Activated naive CD4-positive, alpha-beta T cell (primary cell): ENCODE measurements around the gene PLEKHA4.
"Not testable (repeated sequence)": the region's sequence is repeated elsewhere in the genome, so short reads cannot be mapped to it uniquely, and the experiment has no call there.

Experiments
- DNase-seq, 4 experiments: peaks; one replicate each; lab custom pipeline; 2025; lab: John Stamatoyannopoulos, UW

The PLEKHA4 gene

DNA sequence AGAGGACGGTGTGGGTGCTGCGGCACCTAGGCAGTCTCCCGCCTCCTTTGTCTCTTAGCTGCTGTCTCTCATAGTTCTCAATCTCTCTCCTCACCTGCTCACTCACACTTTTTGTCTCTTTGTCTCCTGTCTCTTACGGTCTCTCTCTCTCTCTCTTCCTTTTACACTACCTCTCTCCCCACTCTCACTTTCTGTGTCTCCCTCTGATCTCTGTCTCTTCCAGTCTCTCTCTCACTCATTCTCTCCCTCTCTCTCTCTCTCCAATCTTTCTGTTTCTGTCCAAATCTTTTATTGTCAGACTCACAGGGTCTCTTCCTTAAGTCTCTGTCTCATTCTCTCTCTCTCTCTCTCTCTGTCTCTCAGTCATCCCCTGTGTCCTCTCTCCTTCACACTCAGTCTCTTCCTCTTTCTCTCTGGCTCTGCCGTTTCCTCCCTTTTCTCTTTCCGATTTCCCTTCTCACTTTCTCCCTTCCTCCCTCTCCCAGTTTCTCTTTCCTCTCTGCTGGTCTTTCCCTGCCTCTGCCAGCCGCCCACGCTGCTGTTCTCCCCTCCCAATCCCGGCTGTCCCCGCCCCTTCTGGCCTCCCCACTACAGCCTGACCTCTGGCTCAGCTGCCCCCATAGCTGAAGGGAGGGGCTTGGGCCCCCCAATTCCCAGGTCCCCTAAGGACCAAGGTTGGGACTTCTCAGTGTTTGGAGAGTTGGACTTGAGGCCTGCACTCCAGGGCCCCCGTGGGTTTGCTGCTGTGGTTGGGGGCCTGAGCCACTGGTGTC lies at the start of gene PLEKHA4:
TSS of gene PLEKHA4 (minus strand) at position 504 of the 773 bp plus-strand sequence. CDS start 997 bp downstream, outside the sequence.
- DNase-seq: no peak

DNA sequence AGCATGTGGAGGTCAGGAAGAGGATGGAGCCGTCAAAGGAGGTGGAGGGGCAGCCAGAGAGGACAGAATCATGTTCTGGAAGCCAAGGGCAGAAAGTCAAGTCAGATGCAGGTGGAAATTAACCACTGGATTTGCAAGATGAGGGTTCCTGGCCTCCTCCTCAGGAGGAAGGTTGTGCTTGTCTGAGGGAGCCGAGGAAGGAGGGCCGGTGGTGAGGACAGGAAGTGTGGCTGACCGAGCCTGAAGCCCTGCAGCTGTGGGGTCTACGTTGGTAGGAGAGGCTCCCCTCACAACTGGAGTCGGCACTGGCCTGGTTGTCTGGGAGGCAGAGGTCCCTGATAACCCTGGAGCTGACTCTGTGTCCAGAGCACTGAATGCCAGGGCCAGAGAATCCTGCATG lies 49.7 kb upstream of the PLEKHA4 start:
- no peak for DNase-seq

GRCh38 chr19:48915757-48916156 lies 47.3 kb upstream of the PLEKHA4 start:
- no peak for DNase-seq

DNA sequence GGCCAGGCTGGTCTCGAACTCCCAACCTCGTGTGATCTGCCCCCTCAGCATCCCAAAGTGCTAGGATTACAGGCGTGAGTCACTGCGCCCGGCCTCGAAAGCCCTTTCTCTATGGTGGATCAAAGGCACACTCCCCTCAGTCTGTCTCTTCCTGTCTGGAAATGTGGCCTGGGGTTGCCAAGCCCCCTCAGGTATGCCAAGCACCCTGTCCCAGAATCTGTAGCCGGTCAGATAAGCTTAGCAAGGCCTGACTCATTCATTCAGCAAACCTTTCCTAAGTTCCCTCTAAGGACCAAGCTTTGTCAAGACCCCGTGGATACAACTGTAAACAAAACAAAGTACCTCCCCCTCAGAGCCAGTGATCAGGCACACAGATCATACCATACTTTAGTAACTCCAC lies 45.8 kb upstream of the PLEKHA4 start:
- DNase-seq: no peak

DNA sequence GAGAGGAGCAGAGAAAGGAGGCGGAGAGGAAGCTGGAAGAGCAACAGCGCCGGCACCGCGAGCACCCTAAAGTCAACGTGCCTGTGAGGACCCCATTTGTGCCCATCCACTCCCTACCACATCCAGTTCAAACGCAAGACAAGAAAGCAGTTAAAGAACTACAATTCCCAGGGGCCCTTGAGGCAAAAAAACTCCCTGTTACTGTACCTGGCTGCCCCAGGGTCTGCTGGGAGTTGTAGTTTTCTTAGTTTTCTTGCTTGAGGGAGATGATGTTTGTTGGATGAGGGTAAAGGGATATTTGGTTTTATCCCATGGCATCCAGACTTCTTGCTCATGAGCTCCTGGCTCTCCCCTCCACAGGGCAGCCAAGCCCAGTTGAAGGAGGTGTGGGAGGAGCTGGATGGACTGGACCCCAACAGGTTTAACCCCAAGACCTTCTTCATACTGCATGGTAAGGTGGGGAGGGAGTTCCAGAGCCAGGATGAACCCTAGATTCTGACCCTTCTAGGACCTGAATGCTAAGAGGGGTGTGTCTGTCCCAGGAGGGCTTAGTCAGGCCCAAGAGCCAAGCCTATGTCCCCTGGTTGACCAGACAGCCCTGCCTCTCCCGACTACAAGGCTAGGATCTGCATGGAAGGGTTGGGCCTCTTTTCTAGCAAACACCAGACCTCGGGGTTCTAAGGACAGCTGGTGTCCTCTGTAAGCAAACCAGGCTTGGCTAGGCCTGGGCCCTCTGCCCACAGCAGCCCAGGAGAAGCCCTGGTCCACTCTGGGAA lies 44.9 kb upstream of the PLEKHA4 start:
- DNase-seq: no peak

DNA sequence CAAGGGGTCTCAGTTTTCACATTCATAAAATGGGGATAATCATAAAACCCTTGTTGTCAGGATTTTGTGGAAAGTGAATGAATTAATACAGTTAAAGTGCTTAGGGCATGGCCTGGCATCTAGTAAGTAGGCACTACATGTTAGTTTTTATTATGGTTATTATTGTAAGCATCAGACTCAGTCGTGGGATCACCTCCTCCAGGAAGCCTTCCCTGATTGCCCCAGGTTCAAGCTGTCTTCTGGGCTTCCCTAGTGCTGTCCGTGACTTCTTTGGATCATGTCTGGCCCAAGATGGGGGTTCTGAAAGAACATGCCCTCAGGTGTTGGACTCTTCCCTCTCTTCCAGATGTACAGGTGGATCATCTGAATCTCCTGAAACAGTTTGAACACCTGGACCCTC lies 42.4 kb upstream of the PLEKHA4 start:
- no peak for DNase-seq

DNA sequence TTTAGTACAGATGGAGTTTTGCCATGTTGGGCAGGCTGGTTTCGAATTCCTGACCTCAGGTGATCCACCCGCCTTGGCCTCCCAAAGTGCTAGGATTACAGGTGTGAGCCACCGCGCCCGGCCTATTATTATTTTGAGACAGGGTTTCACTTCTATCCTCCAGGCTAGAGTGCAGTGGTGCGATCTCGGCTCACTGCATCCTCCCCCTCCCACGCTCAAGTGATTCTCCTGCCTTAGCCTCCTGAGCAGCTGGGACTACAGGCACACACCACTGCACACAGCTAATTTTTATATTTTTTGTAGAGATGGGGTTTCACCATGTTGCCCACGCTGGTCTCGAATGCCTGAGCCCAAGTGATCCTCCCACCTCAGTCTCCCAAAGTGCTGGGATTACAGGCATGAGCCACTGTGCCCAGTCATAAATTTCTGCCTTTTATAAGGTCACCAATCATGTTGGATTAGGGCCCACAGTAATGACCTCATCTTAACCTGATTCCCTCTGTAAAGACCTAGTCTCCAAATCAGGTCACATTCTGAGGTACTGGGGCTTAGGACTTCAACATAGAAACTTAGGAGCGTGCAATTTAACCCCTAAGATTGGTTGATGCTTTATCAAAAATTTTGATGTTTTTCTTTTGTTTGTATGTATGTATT lies 41.1 kb upstream of the PLEKHA4 start:
- not testable (repeated sequence) for DNase-seq

DNA sequence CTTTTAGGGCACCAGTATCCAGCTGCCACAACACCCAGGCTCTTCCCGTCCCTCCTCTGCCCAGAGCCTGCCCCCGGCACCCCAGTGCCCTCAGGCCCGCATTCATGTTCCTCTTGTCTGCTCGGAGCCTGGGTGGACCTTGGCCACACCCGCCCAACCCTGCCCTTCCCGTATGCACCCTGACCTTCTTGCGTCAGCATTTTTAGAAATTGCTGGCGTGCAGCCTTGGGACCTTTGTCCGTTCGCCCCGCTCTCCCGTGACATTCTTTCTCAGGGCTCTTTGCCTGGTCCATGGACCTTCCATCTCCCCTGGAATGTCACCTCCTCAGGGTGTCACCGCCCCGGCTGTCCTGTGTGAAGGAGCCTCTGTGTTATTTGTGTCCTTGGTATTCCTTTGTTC lies 39.3 kb upstream of the PLEKHA4 start:
- DNase-seq: no peak

DNA sequence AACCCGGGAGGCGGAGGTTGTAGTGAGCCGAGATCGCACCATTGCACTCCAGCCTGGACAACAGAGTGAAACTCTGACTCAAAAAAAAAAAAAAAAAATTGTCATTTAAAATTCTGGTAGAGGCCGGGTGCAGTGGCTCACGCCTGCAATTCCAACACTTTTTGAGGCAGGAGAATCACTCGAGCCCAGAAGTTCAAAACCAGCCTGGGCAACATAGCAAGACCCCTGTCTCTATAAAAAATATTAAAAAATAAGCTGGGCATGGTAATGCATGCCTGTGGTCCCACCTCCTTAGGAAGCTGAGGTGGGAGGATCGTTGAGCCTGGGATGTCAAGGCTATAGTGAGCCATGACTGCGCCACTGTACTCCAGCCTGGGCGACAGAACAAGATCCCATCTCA lies 37.9 kb upstream of the PLEKHA4 start:
- no peak for DNase-seq

GRCh38 chr19:48905664-48906063 lies 37.2 kb upstream of the PLEKHA4 start:
- no peak for DNase-seq

GRCh38 chr19:48903788-48904187 lies 35.4 kb upstream of the PLEKHA4 start:
- not testable (repeated sequence) for DNase-seq

DNA sequence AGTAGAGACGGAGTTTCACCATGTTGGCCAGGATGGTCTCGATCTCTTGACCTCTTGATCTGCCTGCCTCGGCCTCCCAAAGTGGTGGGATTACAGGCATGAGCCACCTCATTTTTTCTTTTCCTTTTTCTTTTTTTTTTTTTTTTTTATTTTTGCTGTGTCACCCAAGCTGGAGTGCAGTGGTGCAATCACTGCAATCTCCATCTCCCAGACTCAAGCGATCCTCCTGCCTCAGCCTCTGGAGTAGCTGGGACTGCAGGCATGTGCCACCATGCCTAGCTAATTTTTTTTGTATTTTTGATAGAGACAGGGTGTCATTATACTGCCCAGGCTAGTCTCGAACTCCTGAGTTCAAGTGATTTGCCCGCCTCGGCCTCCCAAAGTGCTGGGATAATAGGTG lies 33.9 kb upstream of the PLEKHA4 start:
- DNase-seq: not testable (repeated sequence)

DNA sequence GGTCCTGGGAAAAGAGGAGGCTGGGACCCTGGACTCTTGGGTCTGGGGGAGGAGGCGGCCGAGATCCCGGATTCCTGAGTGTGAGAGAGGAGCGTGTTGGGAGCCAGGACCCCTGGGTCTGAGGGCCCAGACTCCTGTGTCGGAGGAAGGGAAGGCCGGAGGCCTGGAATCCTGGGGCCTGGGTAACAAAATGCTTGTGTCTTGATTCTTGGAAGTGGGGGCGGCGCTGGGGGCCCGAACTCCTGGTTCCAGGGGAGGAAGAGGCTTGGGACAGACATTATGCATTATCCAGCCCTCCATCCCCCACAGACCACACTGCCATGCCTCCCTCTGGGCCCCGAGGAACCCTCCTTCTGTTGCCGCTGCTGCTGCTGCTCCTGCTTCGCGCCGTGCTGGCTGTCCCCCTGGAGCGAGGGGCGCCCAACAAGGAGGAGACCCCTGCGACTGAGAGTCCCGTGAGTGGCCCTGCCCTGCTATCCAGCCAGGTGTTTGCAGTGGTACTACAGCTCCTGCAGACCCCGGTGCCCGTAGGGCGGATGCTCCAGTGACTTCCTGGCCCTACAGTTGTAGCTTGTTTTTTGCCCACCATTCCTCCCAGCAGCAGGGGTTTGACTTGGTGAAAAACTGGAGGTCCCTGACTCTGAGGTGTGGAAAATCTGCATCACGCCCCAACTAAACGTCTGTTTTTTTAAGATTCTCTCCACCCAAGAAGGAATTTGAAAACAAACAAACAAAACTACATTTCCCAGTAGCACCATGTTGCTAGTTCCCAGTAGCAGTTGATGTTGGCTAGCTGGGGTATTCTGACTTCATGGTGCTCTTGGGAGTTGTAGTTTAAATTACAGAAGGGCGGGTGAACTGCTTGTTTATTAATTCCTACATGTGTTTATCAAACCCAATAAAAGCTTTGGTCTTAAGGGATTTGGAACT lies 32.3 kb upstream of the PLEKHA4 start:
- no peak for DNase-seq

- DNase-seq: peak; percentile 84 to 98 (median 96)
Measured at GRCh38 chr19:48899781-48900476, 31.5 kb upstream of the PLEKHA4 start, which contains the start of gene NUCB1. Gene NUCB1, plus strand, starts transcription at chr19:48900312. Its CDS starts 485 bp downstream, at chr19:48900797.

- DNase-seq: not testable (repeated sequence)
Measured at GRCh38 chr19:48899386-48899749, 31.0 kb upstream of the PLEKHA4 start.

DNA sequence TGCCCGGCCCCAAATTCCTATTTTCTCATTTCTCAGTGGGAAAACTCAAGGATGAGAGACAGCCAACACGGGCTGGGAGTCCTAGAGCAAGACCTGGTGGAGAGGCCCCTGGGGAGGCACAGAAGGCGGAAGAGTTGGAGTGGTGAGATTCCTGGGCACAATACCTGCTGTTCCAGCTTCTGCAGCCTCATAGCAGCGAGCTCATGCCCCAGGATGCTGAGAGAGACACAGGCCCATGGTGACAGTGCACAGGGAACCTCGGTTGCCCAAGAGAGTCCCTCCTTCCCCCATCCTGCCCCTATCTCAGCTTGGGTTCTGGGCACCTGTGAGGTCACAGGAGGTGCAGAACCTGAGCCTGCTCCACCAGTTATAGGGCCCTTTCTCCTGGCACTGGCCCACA lies 28.8 kb upstream of the PLEKHA4 start:
- DNase-seq: no peak

DNA sequence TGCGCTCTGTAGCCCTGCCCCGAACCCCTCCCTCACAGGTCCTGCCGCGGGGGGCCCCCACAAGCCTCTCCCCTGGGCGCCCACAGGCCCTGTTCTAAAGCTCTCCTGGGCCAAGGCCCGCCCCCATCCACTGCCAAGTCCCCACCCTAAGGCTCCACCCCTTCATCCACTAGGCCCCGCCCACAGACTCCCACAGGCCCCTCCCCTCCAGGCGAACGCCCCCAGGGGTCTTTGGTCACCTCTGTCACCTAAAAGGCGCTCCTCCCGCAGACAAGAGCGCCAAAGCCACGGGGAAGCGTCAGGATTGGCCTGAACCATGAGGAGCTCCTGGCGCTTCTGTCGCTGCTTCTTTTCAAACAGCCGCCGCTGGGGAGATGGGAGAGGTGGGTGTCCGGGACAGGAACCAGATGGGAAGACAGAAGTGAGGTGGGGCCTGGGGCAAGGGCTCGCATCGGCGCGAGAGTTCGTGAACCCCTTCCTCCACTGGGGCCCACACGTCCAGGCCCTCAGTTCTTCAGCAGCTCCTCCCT lies 27.8 kb upstream of the PLEKHA4 start:
- peak in 2 of 4 experiments; percentile 15 to 37 for DNase-seq

GRCh38 chr19:48895226-48895625 lies 26.8 kb upstream of the PLEKHA4 start:
- no peak for DNase-seq

- DNase-seq: no peak
Measured at GRCh38 chr19:48890551-48890950, 22.1 kb upstream of the PLEKHA4 start.

- not testable (repeated sequence) for DNase-seq
Measured at GRCh38 chr19:48889496-48889895, 21.1 kb upstream of the PLEKHA4 start.
